ENCODE measurements around the gene NME7. TPM values are rescaled to one million over a fixed set of nuclear protein-coding genes. Genes with fewer than 3 reads are reported as not detected.
"Not testable (repeated sequence)": the region's sequence is repeated elsewhere in the genome, so short reads cannot be mapped to it uniquely, and the experiment has no call there.

NME7 gene
- total RNA-seq, 1 experiment from 2014 or later, result 25.2 TPM

DNA sequence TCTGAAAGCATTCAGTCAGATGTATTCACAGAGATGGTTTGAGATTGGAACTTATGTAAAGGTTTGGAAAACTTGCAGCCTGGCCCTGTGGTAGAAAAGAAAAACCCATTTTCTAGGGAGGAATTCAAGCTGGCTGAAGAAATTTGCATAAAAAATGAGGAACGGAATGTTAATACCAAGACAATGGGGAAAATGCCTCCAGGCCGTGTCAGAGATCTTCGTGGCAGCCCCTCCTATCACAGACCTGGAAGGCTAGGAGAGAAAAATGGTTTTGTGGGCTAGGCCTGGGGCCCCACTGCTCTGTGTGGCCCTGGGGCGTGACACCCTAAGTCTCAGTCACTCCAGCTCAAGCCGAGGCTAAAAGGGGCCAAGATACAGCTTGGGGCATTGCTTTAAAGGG is 26.7 kb downstream of the NME7 start:
- no TSS peak for BruUV-seq (replicated peaks)
- TF ChIP-seq, protein P1, sequence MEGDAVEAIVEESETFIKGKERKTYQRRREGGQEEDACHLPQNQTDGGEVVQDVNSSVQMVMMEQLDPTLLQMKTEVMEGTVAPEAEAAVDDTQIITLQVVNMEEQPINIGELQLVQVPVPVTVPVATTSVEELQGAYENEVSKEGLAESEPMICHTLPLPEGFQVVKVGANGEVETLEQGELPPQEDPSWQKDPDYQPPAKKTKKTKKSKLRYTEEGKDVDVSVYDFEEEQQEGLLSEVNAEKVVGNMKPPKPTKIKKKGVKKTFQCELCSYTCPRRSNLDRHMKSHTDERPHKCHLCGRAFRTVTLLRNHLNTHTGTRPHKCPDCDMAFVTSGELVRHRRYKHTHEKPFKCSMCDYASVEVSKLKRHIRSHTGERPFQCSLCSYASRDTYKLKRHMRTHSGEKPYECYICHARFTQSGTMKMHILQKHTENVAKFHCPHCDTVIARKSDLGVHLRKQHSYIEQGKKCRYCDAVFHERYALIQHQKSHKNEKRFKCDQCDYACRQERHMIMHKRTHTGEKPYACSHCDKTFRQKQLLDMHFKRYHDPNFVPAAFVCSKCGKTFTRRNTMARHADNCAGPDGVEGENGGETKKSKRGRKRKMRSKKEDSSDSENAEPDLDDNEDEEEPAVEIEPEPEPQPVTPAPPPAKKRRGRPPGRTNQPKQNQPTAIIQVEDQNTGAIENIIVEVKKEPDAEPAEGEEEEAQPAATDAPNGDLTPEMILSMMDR (IDR thresholded peaks at IDR 0.05; ENCODE audit: unreplicated experiment), result no peak
- Mint-ChIP-seq H3K4me3 (ENCODE audit: low read depth, unreplicated experiment) (no peak overlapping the region), H3K27me3 (ENCODE audit: unreplicated experiment) (no peaks in the 10 kb centered on the region), H3K4me1 (ENCODE audit: low read depth, unreplicated experiment) (peaks cover 14% of the 10 kb centered on the region), H3K9me3 (ENCODE audit: low read depth, unreplicated experiment) (peaks cover 7% of the 10 kb centered on the region), H3K27ac (ENCODE audit: unreplicated experiment) (no peak overlapping the region), H3K36me3 (ENCODE audit: insufficient read depth, unreplicated experiment) (no peaks in the 10 kb centered on the region)
- no peak for DNase-seq
- CTCF ChIA-PET, result no interaction called here
- intact Hi-C loops (cut with micrococcal nuclease; ENCODE audit: unreplicated experiment), result loop anchor here (10.0 kb wide), 3 partner anchors 436 to 996 kb away; no protein-coding TSS in a partner anchor

DNA sequence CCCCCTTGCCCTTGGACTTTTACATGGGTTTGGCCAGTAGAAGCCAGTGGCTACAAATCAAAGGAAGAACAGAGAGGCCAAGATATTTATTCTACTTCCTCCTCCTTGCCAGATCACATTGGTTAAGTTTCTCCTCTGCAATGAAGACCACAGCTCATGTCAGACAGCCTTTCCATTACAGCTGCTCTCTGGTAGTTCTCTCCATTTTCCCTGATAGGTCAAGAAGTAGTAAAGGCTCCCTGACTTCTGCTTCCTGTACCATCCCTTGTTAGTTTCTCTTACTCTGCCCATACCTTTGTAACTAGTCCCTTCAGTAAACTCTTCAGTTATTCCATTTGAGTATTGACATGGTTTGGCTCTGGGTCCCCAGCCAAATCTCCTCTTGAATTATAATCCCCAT is 27.8 kb downstream of the NME7 start:
- H3K9me3 Mint-ChIP-seq (ENCODE audit: low read depth, unreplicated experiment), result peaks cover 9% of the 10 kb centered on the region
- no peak for DNase-seq
- H3K4me3 Mint-ChIP-seq (ENCODE audit: low read depth, unreplicated experiment), result no peak overlapping the region
- H3K36me3 Mint-ChIP-seq (ENCODE audit: insufficient read depth, unreplicated experiment), result no peaks in the 10 kb centered on the region
- intact Hi-C loops (cut with micrococcal nuclease; ENCODE audit: unreplicated experiment), result loop anchor here (10.0 kb wide), 3 partner anchors 435 to 995 kb away; no protein-coding TSS in a partner anchor
- no peak overlapping the region for H3K27ac Mint-ChIP-seq (ENCODE audit: unreplicated experiment)
- CTCF ChIA-PET, result no interaction called here
- TF ChIP-seq, protein P1 (IDR thresholded peaks at IDR 0.05; ENCODE audit: unreplicated experiment), result no peak
- no peaks in the 10 kb centered on the region for H3K27me3 Mint-ChIP-seq (ENCODE audit: unreplicated experiment)
- peaks cover 8% of the 10 kb centered on the region for H3K4me1 Mint-ChIP-seq (ENCODE audit: low read depth, unreplicated experiment)
- BruUV-seq (replicated peaks), result no TSS peak

DNA sequence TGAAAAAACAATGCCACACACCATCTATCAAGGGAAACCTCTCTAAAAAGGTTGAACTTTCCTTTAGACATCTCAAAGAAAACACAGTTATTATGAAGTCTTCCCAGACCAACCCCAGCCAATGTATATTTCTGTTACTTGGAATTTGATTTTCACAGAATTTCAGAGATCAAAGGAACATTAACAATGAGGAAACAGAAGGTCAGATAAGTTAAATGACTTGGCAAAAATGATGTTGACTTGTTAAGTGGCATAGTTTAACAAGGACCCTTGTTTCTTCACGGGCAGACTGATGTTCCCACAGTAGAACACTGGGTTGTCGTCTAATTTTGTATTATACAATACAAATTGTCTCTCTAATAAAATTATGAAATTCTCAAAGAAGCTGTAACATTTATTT is 29.0 kb downstream of the NME7 start:
- H3K36me3 Mint-ChIP-seq (ENCODE audit: insufficient read depth, unreplicated experiment), result no peaks in the 10 kb centered on the region
- DNase-seq, result no peak
- no peak overlapping the region for H3K4me3 Mint-ChIP-seq (ENCODE audit: low read depth, unreplicated experiment)
- CTCF ChIA-PET, result no interaction called here
- TF ChIP-seq, protein P1 (IDR thresholded peaks at IDR 0.05; ENCODE audit: unreplicated experiment), result no peak
- H3K4me1 Mint-ChIP-seq (ENCODE audit: low read depth, unreplicated experiment), result peaks cover 8% of the 10 kb centered on the region
- H3K27me3 Mint-ChIP-seq (ENCODE audit: unreplicated experiment), result no peaks in the 10 kb centered on the region
- no TSS peak for BruUV-seq (replicated peaks)
- H3K9me3 Mint-ChIP-seq (ENCODE audit: low read depth, unreplicated experiment), result peaks cover 9% of the 10 kb centered on the region
- intact Hi-C loops (cut with micrococcal nuclease; ENCODE audit: unreplicated experiment), result no loop called here
- no peak overlapping the region for H3K27ac Mint-ChIP-seq (ENCODE audit: unreplicated experiment)

DNA sequence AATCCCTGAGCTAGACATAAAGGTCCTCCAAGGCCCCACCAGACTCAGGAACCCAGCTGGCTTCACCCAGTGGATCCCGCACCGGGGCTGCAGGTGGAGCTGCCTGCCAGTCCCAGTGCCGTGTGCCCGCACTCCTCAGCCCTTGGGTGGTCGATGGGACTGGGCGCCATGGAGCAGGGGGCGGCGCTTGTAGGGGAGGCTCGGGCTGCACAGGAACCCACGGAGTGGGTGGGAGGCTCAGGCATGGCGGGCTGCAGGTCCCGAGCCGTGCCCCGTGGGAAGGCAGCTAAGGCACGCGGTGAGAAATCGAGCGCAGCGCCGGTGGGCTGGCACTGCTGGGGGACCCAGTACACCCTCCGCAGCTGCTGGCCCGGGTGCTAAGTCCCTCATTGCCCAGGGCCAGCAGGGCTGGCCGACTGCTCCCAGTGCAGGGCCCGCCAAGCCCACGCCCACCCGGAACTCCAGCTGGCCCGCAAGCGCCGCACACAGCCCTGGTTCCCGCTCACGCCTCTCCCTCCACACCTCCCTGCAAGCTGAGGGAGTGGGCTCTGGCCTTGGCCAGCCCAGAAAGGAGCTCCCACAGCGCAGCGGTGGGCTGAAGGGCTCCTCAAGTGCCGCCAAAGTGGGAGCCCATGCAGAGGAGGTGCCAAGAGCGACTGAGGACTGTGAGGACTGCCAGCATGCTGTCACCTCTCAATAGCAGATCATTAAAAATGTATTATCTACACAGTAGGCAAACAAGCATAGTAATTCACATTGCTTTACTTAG is 30.5 kb downstream of the NME7 start:
- H3K9me3 Mint-ChIP-seq (ENCODE audit: low read depth, unreplicated experiment); H3K36me3 Mint-ChIP-seq (ENCODE audit: insufficient read depth, unreplicated experiment); BruUV-seq (replicated peaks); H3K27ac Mint-ChIP-seq (ENCODE audit: unreplicated experiment); DNase-seq; H3K4me1 Mint-ChIP-seq (ENCODE audit: low read depth, unreplicated experiment); CTCF ChIA-PET; intact Hi-C loops (cut with micrococcal nuclease; ENCODE audit: unreplicated experiment); H3K27me3 Mint-ChIP-seq (ENCODE audit: unreplicated experiment); H3K4me3 Mint-ChIP-seq (ENCODE audit: low read depth, unreplicated experiment): not testable (repeated sequence)

DNA sequence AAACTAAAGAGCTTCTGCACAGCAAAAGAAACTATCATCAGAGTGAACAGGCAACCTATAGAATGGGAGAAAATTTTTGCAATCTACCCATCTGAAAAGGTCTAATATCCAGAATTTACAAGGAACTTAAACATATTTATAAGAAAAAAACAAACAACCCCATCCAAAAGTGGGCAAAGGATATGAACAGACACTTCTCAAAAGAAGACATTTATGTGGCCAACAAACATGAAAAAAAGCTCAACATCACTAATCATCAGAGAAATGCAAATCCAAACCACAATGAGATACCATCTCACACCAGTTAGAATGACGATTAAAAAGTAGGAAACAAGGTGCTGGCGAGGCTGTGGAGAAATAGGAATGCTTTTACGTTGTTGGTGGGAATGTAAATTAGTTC is 32.9 kb downstream of the NME7 start:
- CTCF ChIA-PET; H3K4me1 Mint-ChIP-seq (ENCODE audit: low read depth, unreplicated experiment); H3K36me3 Mint-ChIP-seq (ENCODE audit: insufficient read depth, unreplicated experiment); intact Hi-C loops (cut with micrococcal nuclease; ENCODE audit: unreplicated experiment); H3K4me3 Mint-ChIP-seq (ENCODE audit: low read depth, unreplicated experiment); H3K9me3 Mint-ChIP-seq (ENCODE audit: low read depth, unreplicated experiment); H3K27me3 Mint-ChIP-seq (ENCODE audit: unreplicated experiment); BruUV-seq (replicated peaks); H3K27ac Mint-ChIP-seq (ENCODE audit: unreplicated experiment); DNase-seq: not testable (repeated sequence)
